ENCODE results near the gene SCRT2.

Gene SCRT2

GRCh38 chr20:623021-623420 is 52.6 kb downstream of the SCRT2 start:
- no peak for DNase-seq

DNA sequence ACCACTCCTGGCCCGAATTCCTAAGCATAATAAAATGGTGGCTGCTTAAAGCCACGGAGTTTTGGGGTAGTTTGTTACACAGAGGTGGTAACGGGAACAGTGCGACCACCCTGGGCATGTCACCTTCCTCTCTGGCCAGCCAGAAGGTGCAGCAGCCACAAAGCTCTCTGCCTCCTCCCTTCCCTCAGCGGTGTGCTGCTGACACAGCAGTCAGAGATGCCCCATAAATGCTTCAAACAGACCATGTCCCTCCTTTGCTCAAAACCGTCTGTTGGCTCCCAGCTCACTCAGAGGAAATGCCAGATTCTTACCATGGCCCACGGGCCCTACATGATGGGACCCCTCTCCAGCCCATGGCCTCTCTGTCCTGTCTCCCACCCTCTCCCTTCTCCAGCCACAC is 53.4 kb downstream of the SCRT2 start:
- DNase-seq, result no peak

DNA sequence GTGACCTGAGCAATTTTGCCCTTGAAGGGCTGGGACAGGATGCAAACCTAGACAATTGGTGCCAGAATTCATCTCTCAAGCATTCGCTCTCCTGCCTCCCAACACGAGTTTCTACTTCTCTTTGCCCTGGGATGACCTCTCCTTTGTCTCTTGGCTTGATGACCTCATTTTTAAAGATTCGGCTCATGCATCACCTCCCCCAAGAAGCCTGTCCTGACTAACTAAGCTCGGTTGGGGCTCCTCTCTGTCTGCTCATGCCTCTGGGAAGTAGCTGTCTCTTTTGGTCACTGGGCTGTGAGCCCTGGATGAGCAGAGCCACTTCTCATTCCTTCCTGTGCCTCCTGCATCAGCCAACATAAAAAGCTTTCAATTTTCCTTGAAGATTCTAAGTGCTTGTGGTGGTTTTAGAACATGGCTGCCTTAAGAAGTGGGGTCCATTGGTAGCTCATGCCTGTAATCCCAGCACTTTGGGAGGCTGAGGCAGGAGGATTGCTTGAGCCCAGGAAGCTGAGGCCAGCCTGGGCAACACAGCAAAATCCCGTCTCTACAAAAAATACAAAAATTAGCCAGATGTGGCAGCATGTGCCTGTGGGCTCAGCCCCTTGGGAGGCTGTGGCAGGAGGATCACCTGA is 54.4 kb downstream of the SCRT2 start:
- DNase-seq, result no peak

DNA sequence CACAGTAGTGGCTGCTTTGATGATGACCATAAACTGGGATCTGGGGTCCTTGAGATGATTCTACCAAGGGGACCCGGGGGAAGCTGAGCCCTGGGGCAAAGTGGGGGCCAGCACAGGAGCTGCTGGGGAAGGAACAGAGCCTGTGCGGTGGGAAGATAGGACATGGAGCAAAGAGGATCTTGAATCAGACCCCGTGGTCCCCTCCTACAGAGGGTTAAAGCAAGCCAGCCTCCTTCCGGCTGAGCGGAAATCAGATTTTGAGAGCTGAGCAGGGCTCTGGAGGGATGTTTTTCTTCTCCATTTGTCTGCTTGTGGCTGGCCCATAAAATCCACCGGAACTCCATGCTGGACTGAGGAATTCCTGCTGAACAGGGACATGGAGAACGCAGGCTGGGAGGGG is 55.4 kb downstream of the SCRT2 start:
- no peak for DNase-seq

GRCh38 chr20:618980-619379 is 56.6 kb downstream of the SCRT2 start:
- DNase-seq, result no peak

- no peak for DNase-seq
Observed at GRCh38 chr20:617934-618690, 57.5 kb downstream of the SCRT2 start.

DNA sequence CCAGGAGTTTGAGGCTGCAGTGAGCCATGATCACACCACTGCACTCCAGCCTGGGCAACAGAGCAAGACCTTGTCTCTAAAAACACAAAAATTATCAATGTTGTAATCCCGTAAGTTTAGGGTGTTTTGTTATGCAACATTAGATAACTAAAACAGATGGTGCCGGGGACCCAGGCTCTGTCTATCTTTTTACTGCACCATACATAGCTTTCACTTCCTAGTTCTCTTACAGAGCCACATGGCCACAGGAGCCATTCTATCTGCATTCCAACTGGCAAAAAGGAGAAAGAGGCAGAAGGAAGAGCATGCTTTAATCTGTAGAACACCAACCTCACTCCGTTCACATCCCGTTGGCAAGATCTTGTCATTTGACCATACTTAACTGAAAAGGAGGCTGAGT is 60.1 kb downstream of the SCRT2 start:
- no peak for DNase-seq

GRCh38 chr20:611843-612185 is 63.8 kb downstream of the SCRT2 start:
- no peak for DNase-seq
